Fibroblast of skin of scalp (primary cell): ENCODE measurements around the gene TMEM87B.

Experiments
- DNase-seq: peaks from one replicate; pipeline ENCODE4 v3.0.0-alpha.2; 2013

TMEM87B gene

DNA sequence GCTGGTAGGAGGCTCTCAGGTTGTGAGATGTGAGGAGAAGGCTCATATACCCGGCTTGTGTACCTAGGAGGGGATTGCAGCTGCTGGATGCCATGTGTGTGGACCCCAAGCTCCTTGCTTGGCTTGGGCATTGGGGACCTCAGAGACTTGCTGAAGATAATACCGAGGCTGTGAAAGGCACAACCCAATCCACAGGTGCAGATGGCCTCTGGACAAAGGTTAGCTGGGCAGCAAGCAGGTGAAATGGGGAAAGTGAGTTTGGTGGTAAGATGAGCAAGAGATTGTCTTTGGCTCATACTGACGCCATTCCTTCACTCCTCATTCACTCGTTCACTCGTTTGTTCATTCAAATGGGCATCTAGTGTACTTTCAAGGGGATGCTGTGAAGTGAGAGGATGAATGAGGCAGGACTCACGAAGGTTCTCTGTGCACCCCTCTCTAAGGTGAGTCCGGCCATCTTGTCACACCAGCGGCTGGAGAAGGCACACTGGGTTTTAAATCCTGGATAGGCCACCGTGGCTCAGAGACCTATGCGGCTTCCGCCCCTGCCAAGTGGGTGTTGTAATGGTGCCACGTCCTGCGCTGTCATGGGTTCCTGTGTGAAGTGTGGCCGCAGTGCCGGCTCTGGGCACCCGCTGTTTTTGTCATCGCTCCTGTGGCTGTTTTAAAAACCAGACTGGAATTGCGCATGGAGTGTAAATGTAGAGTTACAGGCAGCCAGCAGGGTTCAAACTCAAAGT is 96.8 kb downstream of the TMEM87B start:
- DNase-seq: no peak

DNA sequence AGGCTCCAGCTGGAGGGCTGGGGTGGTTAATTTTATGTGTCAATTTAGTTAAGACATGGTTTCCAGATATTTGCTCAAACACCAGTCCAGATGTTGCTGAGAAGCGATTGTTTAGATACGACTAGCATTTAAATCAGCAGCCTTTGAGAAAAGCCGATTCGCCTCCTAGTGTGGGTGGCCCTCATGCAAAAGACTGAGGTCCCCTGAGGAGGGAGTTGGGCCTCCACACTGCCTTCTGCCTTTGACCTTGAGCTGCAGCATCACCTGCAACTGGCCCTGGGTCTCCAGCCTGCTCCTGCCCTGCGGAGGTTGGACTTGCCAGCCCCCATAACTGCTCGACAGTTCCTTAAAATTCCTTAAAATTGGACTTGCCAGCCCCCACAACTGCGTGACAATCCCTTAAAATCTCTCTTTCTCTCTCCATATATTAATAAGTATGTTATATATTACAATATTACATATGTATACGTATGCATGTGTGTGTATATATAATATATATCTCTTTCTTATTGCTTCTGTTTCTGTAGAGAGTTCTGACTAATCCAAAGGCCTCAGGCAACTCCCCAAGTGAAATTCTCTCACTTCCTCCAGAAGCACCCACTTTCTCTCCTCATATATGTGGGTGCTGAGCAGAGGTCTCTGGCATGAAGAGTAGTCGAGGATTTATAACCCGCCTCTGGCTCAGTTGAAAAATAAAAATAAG is 97.6 kb downstream of the TMEM87B start:
- DNase-seq: no peak

DNA sequence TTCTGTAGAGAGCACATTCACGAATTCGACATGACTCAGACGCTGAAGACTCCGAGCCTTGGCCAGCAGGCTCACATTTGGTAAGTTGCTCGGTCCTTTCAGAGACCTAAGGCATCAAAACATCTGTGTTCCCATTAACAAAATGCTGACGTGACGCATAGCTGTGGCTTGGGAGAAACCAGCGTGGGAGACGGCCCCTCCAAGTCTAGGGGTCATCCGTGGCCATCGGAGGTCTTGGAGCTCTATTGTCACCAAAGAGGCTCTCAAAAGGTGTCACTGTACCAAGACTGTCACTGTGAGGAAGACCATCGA is 98.1 kb downstream of the TMEM87B start:
- peak; percentile 29 for DNase-seq

DNA sequence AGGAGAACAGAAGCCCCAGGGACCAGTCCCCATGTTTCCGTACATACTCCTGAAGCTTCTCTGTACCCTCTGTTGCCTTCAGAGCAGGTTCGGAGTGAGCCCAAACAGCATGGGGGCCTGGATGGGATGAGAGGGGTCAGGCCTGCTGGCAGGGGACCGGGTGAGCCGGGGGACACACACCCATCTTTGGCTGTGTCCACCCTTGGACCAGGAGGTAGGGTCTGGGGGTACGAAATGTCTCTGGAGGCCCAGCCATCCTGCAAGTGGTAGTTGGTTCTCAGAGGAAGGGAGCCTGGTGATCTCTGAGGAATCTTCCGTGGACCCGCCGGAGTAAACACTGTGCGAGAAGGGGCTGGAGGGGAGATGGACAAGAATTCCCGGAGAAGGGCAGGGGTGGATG is 98.4 kb downstream of the TMEM87B start:
- DNase-seq: no peak

DNA sequence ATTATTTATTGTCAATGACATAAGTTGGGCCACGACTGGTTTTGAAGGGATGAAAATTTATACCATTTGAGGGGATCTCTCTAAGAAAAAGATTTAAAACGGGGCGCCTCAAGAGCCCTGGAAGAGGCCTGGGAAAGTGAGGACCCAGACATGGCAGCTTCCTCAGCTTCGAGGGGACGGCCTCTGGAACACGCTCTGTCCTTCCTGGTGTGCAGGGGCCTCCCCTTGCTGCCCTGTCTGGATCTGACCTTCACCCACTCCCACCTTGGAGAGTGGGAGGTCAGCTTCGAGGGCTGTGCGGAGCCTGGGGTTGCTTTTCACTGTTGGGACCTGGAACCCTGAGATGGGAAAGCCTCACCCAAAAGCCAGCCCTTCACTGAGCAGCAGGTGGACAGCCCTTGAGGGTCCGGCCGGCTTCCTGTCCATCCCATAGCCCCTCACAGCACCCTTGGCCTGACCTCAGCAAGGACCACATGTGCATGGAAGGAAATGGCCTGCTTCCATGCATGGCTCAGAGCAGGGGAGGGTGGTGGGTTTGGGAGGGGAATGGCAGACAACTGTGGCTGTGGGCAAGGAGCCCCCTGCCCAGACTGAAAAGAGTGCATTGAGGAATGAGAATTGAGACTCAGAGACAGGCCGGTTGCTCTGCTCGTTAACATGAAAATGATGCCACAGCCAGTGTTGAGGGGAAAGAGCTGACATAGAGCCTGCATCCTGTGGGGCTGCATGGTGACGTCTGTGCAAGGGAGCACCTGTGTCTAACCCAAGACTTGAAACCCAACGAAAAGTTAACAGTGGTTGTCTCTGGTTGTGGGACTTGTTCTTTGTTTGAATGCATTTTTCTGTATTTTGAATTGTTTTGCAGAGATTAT is 99.4 kb downstream of the TMEM87B start:
- DNase-seq: no peak

DNA sequence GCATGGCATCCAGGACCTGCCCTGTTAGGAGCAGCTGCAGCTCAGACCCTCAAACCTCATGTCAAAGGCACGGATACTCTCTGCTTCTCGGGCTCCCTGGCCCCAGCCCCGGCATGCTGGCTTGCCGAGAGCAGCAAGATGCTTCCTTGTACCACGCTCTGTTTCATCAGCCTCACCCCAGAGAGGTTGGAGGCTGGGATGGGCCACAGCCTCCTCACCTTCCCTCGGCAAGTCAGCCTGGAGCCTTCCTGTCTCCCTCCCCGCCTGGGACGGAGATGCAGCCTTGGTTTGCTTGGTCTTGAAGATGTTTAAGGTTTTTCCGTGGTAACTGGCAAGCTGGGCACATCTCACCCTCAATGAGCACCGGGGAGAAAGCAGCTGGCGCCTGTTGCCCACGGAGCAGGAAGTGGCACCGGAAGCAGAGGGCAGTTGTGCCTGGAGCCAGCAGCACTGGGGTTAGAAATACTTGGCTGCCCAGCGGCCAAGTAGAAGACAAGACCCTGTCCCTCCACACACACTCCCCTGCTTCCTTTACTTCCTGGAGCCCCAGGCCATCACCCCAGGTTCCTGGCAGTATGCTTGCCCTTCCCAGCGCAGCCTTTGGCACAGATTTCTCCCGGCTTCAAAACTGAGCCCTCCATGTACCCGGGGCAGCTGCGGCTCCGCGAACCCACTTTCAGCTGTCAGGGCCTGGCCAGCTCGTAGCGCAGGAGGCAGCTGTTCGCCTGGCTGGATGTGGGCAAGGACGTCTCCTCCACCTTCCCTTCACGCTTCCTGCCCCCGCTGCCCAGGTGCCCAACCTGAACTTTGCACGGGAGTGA is 100.5 kb downstream of the TMEM87B start:
- DNase-seq: no peak

DNA sequence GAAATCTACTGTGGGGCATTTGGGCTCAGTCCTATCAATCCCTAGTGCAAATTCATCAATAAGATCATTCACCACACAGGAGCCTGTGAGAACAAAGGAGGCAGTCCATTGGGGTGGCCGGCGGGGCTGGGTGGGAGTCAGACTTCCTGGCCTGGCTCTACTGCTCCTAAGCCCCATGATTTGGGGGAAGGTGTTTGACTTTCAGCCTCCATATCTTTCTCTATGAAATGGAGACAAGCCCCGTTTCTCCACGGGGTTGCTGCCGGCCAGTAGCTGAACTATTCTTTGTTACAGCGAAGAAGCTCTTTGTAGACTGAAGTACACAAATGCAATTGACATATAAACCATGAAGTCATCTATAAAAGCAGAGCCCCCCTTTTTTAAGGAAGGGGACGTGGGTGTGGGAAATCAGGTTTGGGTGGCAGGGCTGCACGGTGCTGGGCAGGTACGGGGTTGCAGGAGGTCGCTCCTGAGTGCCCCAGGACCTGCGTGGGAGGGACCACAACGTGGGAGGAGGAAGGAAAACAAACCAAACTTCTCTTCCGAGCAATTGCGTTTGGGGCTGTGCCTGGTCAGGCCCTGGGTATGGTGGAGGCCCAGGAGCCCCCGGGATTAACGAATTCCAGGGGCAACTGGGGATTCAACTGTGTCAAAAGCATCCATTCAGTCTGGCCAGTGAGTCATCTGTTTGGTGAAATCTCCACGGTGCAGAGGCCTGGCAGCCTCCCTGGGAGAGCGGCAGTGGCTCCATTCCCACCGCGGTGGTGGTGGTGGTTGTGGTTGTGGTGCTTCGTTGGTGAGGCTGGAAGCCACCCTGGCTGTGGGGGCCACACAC is 101.3 kb downstream of the TMEM87B start:
- peak; percentile 56 for DNase-seq

DNA sequence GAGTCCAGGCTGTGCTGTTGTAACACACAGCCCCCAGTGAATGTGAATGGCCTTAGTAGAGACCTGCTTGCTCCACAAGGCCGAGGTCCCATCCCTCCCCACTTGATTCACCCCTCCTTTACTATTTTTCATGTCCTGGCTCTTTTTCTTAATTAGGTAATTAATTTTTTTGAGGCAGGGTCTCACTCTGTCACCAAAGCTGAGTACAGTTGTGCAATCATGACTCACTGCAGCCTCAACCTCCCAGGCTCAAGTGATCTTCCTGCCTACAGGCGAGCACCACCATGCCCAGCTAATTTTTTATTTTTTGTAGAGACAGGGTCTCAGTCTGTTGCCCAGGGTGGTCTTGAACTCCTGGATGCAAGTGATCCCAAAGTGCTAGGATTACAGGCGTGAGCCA is 102.4 kb downstream of the TMEM87B start:
- no peak for DNase-seq

DNA sequence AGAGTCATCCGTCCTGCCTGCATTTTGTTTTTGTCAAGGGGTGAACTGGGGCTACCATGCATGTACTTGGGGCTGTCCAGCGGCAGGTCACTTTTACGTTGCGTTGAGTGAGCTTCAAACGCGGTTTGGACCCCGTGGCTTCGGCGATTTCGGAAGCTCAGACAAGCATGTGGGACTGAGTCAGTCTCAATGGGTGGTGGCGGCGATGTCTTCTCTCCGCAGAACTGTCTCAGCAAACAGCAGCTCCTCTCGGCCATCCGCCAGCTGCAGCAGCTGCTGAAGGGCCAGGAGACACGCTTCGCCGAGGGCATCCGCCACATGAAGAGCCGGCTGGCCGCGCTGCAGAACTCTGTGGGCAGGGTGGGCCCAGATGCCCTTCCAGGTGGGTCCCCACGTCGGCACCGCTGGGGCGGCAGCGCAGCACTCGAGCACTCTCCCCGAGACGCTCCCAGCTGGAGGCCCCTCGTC is 104.4 kb downstream of the TMEM87B start:
- no peak for DNase-seq

DNA sequence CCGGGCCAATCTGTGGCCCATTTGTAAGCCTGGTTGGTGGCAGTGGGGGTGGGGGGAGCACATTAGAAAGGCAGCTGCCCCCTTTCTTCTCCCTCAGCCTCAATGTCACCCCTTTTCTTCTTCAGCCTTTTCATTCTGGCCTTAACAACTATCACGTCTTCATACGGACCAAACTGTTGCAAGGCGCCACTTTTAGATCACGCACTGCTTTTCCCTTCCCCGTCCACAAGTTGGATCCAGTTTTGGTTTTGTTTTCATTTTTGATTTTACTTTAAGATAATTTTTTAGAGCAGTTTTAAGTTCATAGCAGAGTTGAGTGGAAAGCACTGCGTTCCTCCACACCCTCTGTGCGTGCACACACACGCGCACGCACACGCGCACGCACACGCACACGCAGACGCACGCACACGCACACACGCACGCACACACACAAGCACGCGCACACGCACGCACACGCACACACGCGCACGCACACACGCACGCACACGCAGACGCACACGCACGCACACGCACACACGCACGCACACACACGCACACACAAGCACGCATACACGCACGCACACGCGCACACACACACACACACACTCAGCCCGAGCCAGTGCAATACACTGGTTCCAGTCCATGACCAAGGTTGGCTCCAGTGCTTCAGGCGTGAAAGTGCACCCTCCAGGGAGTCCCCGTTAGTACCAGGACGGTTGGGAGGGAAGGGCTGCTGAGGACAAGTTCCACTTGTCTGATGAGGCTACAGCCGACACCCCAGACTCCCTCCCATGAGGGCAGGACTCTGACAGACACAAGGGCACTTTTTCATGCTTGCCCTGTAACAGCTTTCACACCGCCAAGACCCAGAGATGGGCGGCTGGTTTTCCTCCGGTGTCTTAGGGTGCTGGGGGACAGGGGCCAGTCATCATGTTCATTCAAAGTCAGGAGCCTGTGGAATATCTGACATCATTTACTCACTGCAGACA is 105.5 kb downstream of the TMEM87B start:
- no peak for DNase-seq

DNA sequence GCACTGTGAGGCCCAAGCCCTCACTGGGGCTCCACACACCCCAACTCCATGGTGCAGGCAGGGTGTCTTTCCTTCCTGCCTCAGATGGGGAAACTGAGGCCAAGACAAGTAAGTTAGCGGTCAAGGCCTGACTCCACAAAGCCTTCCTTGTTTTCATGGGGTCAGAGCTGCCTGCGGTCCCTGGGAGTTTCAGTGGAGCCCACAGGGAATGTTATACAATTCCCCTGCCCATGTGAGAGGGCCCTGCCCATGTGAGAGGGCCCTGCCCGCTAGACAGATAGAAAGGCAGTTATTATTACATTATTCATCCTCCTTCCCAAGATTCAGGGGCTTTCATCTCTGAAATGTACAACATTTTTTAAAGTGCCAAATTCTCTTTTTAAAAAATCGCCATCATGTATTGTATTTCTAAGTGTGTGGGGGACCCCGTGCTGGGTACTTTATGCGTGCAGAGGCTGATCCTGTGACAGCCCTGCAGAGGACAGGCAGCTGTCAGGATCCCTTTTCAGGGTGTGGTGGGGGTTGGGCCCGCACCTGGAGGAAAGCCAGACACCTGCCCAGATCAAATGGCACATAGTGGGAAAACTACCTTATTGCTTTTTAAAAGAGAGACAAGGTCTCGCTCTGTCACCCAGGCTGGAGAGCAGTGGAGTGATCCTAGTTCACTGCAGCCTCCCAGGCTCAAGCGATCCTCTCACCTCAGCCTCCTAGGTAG is 106.5 kb downstream of the TMEM87B start:
- no peak for DNase-seq

DNA sequence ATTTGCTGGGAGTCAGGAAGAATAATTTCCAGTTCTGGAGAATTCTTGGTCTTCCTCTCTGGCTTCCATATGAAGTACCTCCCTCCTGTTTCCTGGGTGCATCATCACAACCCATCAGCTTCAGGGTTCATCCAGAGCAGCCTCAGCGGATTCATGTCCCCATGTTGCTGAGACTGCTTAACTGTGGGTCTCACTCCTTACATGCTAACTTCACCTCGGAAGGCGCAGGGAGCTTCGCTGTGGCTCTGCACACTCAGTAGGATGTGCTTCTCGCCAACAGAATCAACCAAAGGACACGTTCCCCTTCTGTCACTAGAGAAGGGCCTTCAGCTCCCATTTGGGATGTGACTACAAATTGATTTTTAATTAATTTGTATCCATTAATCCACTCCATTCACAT is 107.3 kb downstream of the TMEM87B start:
- DNase-seq: no peak

DNA sequence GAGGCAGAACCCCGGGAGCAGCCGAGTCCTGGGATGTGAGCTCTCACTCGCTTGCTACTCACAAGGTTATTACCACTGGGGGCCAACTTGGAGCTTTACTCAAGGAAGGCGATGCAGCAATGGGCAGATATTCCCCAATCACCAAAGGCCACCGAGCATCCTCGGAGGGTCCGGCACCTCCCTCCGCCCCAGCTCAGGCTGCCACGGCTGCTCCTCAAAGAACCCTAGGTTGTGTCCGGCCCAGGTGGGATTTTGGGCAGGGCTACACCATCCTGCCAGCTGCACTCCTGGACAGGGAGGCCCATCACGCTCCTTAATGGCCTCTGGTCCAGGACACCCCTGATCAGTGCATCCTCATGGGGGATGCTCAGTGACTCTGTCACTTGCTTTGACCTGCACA is 107.9 kb downstream of the TMEM87B start:
- no peak for DNase-seq

DNA sequence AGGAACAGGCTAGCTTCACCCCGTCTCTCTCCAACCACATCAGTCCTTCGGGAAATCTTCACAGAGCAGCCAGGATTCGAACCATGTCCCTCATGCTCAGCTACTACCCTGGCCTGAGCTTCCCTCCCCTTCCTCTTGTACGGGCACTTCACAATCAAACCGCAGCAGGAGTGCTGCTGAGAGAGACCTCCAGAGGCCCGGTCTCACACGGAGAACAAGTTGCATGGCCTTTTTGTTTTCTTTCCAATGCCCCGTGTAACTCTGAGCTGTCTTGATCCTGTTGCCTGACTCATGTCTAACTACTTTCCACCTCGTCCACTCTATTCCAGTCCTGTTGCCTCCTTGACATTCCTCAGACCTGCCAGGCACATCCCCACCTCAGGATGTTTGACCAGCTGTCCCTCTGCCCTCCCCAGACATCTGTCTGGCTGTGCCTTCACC is 108.5 kb downstream of the TMEM87B start:
- no peak for DNase-seq

DNA sequence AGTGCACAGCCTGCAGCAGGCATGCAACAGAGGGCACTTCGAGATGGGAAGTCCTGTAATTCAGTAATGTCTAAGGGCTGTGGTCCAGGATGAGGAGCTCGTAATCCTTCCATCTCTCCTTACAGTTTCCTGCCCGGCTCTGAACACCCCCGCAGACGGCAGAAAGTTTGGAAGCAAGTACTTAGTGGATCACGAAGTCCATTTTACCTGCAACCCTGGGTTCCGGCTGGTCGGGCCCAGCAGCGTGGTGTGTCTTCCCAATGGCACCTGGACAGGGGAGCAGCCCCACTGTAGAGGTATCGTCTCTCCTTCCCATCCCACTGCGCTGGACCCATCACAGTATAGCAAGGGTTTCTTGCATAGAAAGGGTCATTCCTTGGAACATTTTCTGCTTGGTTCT is 109.8 kb downstream of the TMEM87B start:
- DNase-seq: no peak

DNA sequence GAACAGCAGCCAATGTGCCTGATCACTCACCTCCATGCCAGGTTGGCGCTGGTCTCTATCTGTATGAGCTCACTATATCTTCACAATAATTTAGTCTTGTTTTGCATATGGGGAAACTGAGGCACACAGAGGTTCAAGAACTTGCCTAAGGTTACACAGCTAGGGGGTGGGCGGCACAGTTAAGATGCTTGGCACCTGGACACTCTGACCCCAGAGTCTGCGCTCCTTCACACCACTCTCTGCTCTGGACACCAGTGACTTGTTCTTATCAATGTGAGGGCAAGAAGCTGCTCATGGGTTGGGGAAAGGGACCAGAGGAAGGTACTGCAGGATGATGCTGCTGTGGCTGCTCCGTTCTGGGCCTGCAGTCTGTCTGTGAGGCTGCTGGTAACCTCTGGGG is 110.2 kb downstream of the TMEM87B start:
- DNase-seq: no peak

DNA sequence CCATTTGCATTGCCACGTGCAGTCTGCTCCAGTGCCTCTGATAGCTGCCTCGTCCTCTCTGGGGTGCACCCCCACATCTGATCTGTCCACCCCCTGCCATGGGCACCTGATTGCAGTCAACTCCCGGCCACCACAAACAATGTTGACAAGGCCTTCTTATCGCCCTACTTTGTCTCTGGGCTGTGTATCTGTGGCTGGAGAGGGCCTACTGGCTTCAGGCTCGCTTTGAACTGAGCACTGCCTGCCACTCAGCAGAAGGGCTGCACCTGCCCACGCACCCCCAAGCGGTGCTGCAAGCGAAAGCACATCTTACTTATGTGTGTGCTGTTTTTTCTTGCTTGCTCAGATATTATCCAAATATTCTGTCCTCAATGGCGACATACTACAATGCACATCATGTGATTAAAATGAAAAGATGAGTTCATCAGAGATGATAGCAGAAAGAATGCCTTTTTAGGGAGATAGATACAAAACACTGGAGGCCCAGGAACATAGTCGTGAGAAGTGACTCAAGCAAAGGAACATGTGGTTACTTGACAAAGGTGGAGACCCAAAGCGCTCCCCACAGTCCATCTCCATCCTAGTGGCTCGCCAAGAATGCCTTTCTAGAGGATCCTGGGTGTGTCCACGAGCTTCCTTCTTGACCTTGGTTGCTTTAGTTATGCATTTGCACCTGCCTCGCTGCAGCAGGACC is 111.9 kb downstream of the TMEM87B start:
- no peak for DNase-seq

DNA sequence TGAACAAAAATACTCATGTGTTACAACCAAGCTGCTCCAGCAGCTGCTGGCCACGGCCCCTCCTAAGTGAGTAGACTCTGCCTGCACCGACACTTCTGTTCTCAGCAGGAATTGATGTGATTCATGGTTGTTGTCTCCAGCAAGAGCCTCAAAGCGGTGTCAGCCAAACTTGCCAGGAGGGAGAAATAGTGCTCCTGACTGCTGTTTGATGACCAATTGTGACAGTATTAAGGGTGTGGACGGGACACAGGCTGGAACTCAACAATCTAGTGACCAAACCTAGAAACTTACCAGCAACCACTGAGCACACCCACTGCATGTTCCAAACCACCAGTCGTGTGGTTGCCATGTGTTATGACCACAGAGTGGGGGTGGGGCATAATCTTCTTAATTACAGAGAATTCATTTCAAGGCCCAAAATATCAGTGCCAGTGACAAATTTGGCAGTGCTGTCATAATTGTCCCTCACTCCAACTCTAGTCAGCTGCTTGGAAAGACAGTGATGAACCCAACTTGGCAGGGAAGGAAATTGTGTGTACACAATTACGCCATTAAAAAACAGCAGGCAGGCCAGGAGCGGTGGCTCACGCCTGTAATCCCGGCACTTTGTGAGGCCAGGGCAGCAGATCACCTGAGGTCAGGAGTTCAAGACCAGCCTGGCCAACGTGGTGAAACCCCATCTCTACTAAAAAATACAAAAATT is 113.5 kb downstream of the TMEM87B start:
- DNase-seq: peak; percentile 44
